Mesothelial cell of epicardium (in vitro differentiated cells): ENCODE measurements around the gene NFAT5. TPM values are rescaled to one million over a fixed set of nuclear protein-coding genes. Genes with fewer than 3 reads are reported as not detected.
"Not testable (repeated sequence)": the region's sequence is repeated elsewhere in the genome, so short reads cannot be mapped to it uniquely, and the experiment has no call there.

Experiments
- DNase-seq, 2 experiments: peaks; one replicate each; pipeline ENCODE4 v3.0.0; 2021; ENCODE audit warnings: low spot score in 2 of 2; ENCODE audit not compliant: unreplicated experiment in 2 of 2
- H3K27ac Mint-ChIP-seq: 2 replicates; pipeline ENCODE4 v1.8.0; 2021; ENCODE audit warnings: mixed read lengths
- H3K27me3 Mint-ChIP-seq: 2 replicates; pipeline ENCODE4 v1.8.0; 2021; ENCODE audit warnings: low read depth, mixed read lengths
- H3K36me3 Mint-ChIP-seq: 2 replicates; pipeline ENCODE4 v1.8.0; 2021; ENCODE audit warnings: mixed read lengths
- H3K4me1 Mint-ChIP-seq: 2 replicates; pipeline ENCODE4 v1.8.0; 2021; ENCODE audit warnings: mixed read lengths
- H3K4me3 Mint-ChIP-seq: 2 replicates; pipeline ENCODE4 v1.8.0; 2021; ENCODE audit warnings: mild to moderate bottlenecking, moderate library complexity, mixed read lengths
- H3K9me3 Mint-ChIP-seq: 2 replicates; pipeline ENCODE4 v1.8.0; 2021; ENCODE audit warnings: mixed read lengths
- total RNA-seq: library from RNA; stranded (reverse); gene quantifications from 3 replicates; pipeline ENCODE4 v1.2.1, GENCODE V29; 2021
- TF ChIP-seq, protein P1 (sequence below): fragments of 200-600 bp; sonication (generic); IDR thresholded peaks from one replicate; pipeline ENCODE4 v1.5.0; 2021; ENCODE audit warnings: antibody characterized with exemption; ENCODE audit not compliant: unreplicated experiment

Gene NFAT5, protein sequence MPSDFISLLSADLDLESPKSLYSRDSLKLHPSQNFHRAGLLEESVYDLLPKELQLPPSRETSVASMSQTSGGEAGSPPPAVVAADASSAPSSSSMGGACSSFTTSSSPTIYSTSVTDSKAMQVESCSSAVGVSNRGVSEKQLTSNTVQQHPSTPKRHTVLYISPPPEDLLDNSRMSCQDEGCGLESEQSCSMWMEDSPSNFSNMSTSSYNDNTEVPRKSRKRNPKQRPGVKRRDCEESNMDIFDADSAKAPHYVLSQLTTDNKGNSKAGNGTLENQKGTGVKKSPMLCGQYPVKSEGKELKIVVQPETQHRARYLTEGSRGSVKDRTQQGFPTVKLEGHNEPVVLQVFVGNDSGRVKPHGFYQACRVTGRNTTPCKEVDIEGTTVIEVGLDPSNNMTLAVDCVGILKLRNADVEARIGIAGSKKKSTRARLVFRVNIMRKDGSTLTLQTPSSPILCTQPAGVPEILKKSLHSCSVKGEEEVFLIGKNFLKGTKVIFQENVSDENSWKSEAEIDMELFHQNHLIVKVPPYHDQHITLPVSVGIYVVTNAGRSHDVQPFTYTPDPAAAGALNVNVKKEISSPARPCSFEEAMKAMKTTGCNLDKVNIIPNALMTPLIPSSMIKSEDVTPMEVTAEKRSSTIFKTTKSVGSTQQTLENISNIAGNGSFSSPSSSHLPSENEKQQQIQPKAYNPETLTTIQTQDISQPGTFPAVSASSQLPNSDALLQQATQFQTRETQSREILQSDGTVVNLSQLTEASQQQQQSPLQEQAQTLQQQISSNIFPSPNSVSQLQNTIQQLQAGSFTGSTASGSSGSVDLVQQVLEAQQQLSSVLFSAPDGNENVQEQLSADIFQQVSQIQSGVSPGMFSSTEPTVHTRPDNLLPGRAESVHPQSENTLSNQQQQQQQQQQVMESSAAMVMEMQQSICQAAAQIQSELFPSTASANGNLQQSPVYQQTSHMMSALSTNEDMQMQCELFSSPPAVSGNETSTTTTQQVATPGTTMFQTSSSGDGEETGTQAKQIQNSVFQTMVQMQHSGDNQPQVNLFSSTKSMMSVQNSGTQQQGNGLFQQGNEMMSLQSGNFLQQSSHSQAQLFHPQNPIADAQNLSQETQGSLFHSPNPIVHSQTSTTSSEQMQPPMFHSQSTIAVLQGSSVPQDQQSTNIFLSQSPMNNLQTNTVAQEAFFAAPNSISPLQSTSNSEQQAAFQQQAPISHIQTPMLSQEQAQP (N-terminal part only)
- 82.7 to 92.5 TPM (median 90.6 TPM) in 3 replicates for total RNA-seq

DNA sequence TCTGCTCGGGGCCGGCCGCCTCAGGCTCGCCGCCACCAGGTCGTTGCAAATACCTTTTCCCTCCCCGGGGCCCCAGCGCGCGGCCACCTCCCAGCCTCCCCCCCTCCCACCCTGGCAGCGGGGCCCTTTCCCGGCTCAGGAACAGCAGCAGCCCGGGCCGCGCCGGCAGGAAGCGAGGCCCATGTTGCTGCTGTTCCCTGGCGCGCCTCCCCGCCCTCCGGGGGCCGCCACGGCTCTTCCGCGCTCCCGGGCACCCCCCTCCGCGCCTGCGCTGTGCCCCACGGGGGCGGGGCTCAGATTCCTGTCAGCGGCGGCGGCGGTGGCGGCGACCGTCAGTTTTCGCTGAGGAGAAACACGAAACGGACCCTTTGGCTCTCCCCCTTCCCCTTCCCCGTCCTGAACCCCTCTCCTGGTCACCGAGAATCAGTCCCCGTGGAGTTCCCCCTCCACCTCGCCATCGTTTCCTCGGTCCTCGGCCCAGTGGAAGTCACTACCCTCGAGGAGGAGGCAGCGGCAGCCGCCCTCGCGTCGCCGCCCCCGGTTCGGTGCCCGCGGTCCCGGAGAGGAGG is at the start of gene NFAT5:
Gene NFAT5 (plus strand): TSS at position 296 of the 569 bp plus-strand sequence. CDS start 336 bp downstream, outside the sequence.
- Mint-ChIP-seq H3K9me3 (no peaks in the 10 kb centered on the region), H3K36me3 (no peaks in the 10 kb centered on the region), H3K27me3 (no peaks in the 10 kb centered on the region), H3K4me1 (peaks cover 47% of the 10 kb centered on the region), H3K27ac (peak within 1 kb of the TSS; percentile 99), H3K4me3 (peak within 1 kb of the TSS; percentile 96)
- TF ChIP-seq, protein P1, sequence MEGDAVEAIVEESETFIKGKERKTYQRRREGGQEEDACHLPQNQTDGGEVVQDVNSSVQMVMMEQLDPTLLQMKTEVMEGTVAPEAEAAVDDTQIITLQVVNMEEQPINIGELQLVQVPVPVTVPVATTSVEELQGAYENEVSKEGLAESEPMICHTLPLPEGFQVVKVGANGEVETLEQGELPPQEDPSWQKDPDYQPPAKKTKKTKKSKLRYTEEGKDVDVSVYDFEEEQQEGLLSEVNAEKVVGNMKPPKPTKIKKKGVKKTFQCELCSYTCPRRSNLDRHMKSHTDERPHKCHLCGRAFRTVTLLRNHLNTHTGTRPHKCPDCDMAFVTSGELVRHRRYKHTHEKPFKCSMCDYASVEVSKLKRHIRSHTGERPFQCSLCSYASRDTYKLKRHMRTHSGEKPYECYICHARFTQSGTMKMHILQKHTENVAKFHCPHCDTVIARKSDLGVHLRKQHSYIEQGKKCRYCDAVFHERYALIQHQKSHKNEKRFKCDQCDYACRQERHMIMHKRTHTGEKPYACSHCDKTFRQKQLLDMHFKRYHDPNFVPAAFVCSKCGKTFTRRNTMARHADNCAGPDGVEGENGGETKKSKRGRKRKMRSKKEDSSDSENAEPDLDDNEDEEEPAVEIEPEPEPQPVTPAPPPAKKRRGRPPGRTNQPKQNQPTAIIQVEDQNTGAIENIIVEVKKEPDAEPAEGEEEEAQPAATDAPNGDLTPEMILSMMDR: no peak
- peak; percentile 91 to 99 for DNase-seq

GRCh38 chr16:69517914-69518313 is 47.9 kb upstream of the NFAT5 start:
- H3K4me3 Mint-ChIP-seq, H3K36me3 Mint-ChIP-seq, DNase-seq, H3K27me3 Mint-ChIP-seq, H3K27ac Mint-ChIP-seq, H3K9me3 Mint-ChIP-seq: not testable (repeated sequence)
- peaks cover 20% of the 10 kb centered on the region for H3K4me1 Mint-ChIP-seq

- Mint-ChIP-seq H3K27me3 (no peaks in the 10 kb centered on the region), H3K36me3 (no peaks in the 10 kb centered on the region), H3K9me3 (peaks cover 3% of the 10 kb centered on the region), H3K4me3 (no peak overlapping the region), H3K27ac (no peak overlapping the region), H3K4me1 (peaks cover 17% of the 10 kb centered on the region)
- DNase-seq: no peak
- TF ChIP-seq, protein P1: no peak
Measured at GRCh38 chr16:69520413-69520799, 45.4 kb upstream of the NFAT5 start.

GRCh38 chr16:69520800-69521602 is 44.8 kb upstream of the NFAT5 start:
- TF ChIP-seq, protein P1: no peak
- H3K36me3 Mint-ChIP-seq: no peaks in the 10 kb centered on the region
- peak overlapping the region; percentile 17 for H3K27ac Mint-ChIP-seq
- peaks cover 3% of the 10 kb centered on the region for H3K9me3 Mint-ChIP-seq
- H3K4me3 Mint-ChIP-seq: no peak overlapping the region
- peaks cover 17% of the 10 kb centered on the region for H3K4me1 Mint-ChIP-seq
- H3K27me3 Mint-ChIP-seq: no peaks in the 10 kb centered on the region
- DNase-seq: no peak

DNA sequence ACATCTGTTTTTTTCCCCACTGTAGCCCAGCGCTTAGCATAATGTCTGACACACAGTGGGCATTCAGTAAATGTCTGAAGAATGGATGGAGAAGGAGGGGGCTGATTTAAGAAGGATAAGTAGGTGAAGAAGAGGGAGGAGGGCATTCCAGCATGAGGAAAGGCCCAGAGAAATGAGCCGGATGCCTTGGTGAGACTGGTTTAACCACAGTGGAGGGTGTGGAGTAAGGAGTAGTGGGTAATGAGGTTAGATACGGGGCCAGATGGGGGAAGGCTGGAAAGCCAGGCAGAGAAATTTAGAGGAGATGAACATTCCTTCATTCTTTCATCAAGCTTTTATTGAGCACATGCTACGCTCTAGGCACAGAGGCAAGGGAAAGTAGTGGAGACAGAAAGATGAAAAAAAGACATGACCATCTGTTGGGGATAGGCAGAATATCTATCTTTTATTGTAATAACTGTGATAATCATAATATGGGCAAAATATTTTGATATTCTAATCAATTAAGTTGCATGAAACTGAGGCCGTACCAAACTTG is 43.7 kb upstream of the NFAT5 start:
- no peak for DNase-seq
- Mint-ChIP-seq H3K27ac (no peak overlapping the region), H3K4me3 (no peak overlapping the region), H3K4me1 (peaks cover 19% of the 10 kb centered on the region), H3K27me3 (no peaks in the 10 kb centered on the region), H3K9me3 (peaks cover 3% of the 10 kb centered on the region), H3K36me3 (no peaks in the 10 kb centered on the region)
- TF ChIP-seq, protein P1: no peak
